Astrocyte (in vitro differentiated cells and primary cell): Measurements from ENCODE around the gene BCR. TPM values are rescaled to one million over a fixed set of nuclear protein-coding genes. Genes with fewer than 3 reads are reported as not detected.

Source experiments
- DNase-seq: peaks from one replicate; pipeline ENCODE4 v3.0.0-alpha.2; 2010; ENCODE audit warnings: low read depth
- FAIRE-seq: peaks from 2 replicates; lab custom pipeline; 2011; peaks lifted over from hg19 to GRCh38; lab: Jason Lieb, UNC
- H2AFZ ChIP-seq: 2 replicates; pipeline ENCODE4 v1.6.0; 2012; ENCODE audit warnings: low read depth, low read length, inconsistent platforms
- H3K27ac ChIP-seq: 2 replicates; pipeline ENCODE4 v1.5.1; 2011; ENCODE audit warnings: low read depth, low read length, inconsistent platforms
- H3K27me3 ChIP-seq: 2 replicates; pipeline ENCODE4 v1.6.0; 2011; ENCODE audit warnings: low read length, inconsistent platforms; ENCODE audit not compliant: insufficient read depth
- H3K36me3 ChIP-seq: 2 replicates; pipeline ENCODE4 v1.5.1; 2011; ENCODE audit warnings: low read length, inconsistent platforms; ENCODE audit not compliant: insufficient read depth
- H3K4me1 ChIP-seq: 2 replicates; pipeline ENCODE4 v1.5.1; 2011; ENCODE audit warnings: low read length, inconsistent platforms; ENCODE audit not compliant: insufficient read depth
- H3K4me2 ChIP-seq: 2 replicates; pipeline ENCODE4 v1.6.0; 2012; ENCODE audit warnings: low read length, inconsistent platforms
- H3K4me3 ChIP-seq: 2 replicates; pipeline ENCODE4 v1.5.1; 2011; ENCODE audit warnings: low read depth, mild to moderate bottlenecking, low read length, inconsistent platforms; ENCODE audit not compliant: insufficient read depth
- H3K79me2 ChIP-seq: 2 replicates; pipeline ENCODE4 v1.6.0; 2012; ENCODE audit warnings: mild to moderate bottlenecking, low read length, inconsistent platforms; ENCODE audit not compliant: insufficient read depth
- H3K9ac ChIP-seq: 2 replicates; pipeline ENCODE4 v1.6.0; 2012; ENCODE audit warnings: mild to moderate bottlenecking, low read length, inconsistent platforms
- H3K9me3 ChIP-seq: 2 replicates; pipeline ENCODE4 v1.5.1; 2012; ENCODE audit warnings: low read depth, mild to moderate bottlenecking, low read length, inconsistent platforms; ENCODE audit not compliant: insufficient read depth
- H4K20me1 ChIP-seq: 2 replicates; pipeline ENCODE4 v1.6.0; 2012; ENCODE audit warnings: low read length, inconsistent platforms; ENCODE audit not compliant: insufficient read depth
- H3K27ac Mint-ChIP-seq: one replicate; pipeline ENCODE4 v1.8.0; 2021; ENCODE audit warnings: mild to moderate bottlenecking, mixed read lengths; ENCODE audit not compliant: unreplicated experiment
- H3K27me3 Mint-ChIP-seq: one replicate; pipeline ENCODE4 v1.8.0; 2021; ENCODE audit warnings: low read depth, mixed read lengths; ENCODE audit not compliant: unreplicated experiment
- H3K36me3 Mint-ChIP-seq: one replicate; pipeline ENCODE4 v1.8.0; 2021; ENCODE audit warnings: low read depth, mixed read lengths; ENCODE audit not compliant: unreplicated experiment
- H3K4me1 Mint-ChIP-seq: one replicate; pipeline ENCODE4 v1.8.0; 2021; ENCODE audit warnings: low read depth, mixed read lengths; ENCODE audit not compliant: unreplicated experiment
- H3K4me3 Mint-ChIP-seq: one replicate; pipeline ENCODE4 v1.8.0; 2021; ENCODE audit warnings: mild to moderate bottlenecking, moderate library complexity, mixed read lengths; ENCODE audit not compliant: unreplicated experiment
- H3K9me3 Mint-ChIP-seq: one replicate; pipeline ENCODE4 v1.8.0; 2021; ENCODE audit warnings: mild to moderate bottlenecking, mixed read lengths; ENCODE audit not compliant: unreplicated experiment
- EZH2 ChIP-seq: IDR thresholded peaks from 2 replicates; pipeline ENCODE4 v1.6.1; 2012; ENCODE audit warnings: mild to moderate bottlenecking, low read length, inconsistent platforms; ENCODE audit not compliant: insufficient read depth
- total RNA-seq: library from RNA; stranded (reverse); gene quantifications from 2 replicates; pipeline ENCODE4 v1.2.1, GENCODE V29; 2021
- TF ChIP-seq, protein P1 (sequence below): IDR thresholded peaks from 2 replicates; pipeline ENCODE4 v1.5.1; 2011; ENCODE audit warnings: low read depth, mild to moderate bottlenecking, inconsistent platforms, low read length, moderate library complexity; ENCODE audit not compliant: insufficient read depth

BCR gene
- total RNA-seq, 1 donor from 2014 or later = 48.9 TPM

DNA sequence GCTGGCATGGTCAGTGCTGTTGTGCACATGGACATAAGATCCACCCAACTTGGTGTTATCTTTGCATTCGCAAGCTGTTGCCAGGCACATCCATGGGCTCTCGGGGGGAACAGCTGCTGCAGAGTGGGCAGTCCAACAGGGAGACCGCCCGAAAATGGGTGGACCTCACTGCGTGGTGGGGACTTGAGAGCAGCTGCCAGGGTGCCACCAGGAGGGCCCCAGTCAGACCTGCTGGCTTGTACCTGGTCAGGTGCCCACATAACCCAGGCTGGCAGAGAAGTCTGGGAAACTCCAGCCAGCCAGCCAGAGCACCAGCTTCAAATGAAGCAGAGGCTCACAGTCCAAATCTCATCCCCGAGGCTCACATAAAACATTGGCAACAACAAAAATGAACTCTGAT, 120.2 kb downstream of the BCR start:
- Mint-ChIP-seq H3K36me3 (peaks cover 15% of the 10 kb centered on the region), H3K9me3 (peaks cover 1% of the 10 kb centered on the region), H3K27me3 (no peaks in the 10 kb centered on the region), H3K27ac (no peak overlapping the region), H3K4me3 (no peak overlapping the region), H3K4me1 (peaks cover 4% of the 10 kb centered on the region)
- Histone ChIP-seq H3K27ac (no peak overlapping the region), H3K9ac (no peak overlapping the region), H3K9me3 (no peaks in the 10 kb centered on the region), H3K4me3 (no peak overlapping the region), H3K4me2 (no peak overlapping the region), H3K4me1 (peaks cover 23% of the 10 kb centered on the region), H3K79me2 (no peaks in the 10 kb centered on the region), H3K36me3 (peaks cover 8% of the 10 kb centered on the region), H4K20me1 (peaks cover 5% of the 10 kb centered on the region), H2AFZ (no peak overlapping the region), H3K27me3 (no peaks in the 10 kb centered on the region)
- TF ChIP-seq, protein P1, sequence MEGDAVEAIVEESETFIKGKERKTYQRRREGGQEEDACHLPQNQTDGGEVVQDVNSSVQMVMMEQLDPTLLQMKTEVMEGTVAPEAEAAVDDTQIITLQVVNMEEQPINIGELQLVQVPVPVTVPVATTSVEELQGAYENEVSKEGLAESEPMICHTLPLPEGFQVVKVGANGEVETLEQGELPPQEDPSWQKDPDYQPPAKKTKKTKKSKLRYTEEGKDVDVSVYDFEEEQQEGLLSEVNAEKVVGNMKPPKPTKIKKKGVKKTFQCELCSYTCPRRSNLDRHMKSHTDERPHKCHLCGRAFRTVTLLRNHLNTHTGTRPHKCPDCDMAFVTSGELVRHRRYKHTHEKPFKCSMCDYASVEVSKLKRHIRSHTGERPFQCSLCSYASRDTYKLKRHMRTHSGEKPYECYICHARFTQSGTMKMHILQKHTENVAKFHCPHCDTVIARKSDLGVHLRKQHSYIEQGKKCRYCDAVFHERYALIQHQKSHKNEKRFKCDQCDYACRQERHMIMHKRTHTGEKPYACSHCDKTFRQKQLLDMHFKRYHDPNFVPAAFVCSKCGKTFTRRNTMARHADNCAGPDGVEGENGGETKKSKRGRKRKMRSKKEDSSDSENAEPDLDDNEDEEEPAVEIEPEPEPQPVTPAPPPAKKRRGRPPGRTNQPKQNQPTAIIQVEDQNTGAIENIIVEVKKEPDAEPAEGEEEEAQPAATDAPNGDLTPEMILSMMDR = no peak
- TF ChIP-seq EZH2 = no peak
- no peak for DNase-seq
- FAIRE-seq = no peak

GRCh38 chr22:23301591-23301990, 121.3 kb downstream of the BCR start:
- H2AFZ ChIP-seq = no peak overlapping the region
- no peak overlapping the region for H3K4me3 ChIP-seq
- Mint-ChIP-seq H3K4me3 (no peak overlapping the region), H3K4me1 (peaks cover 4% of the 10 kb centered on the region), H3K9me3 (peaks cover 1% of the 10 kb centered on the region), H3K27me3 (no peaks in the 10 kb centered on the region), H3K27ac (no peak overlapping the region), H3K36me3 (peaks cover 15% of the 10 kb centered on the region)
- TF ChIP-seq, protein P1 = no peak
- no peak for TF ChIP-seq EZH2
- H3K9ac ChIP-seq = no peak overlapping the region
- no peaks in the 10 kb centered on the region for H3K27me3 ChIP-seq
- DNase-seq (no peak), FAIRE-seq (no peak)
- no peaks in the 10 kb centered on the region for H3K9me3 ChIP-seq
- peaks cover 34% of the 10 kb centered on the region for H3K4me1 ChIP-seq
- H3K27ac ChIP-seq = no peak overlapping the region
- H4K20me1 ChIP-seq = peaks cover 8% of the 10 kb centered on the region
- peaks cover 8% of the 10 kb centered on the region for H3K36me3 ChIP-seq
- H3K4me2 ChIP-seq = no peak overlapping the region
- no peaks in the 10 kb centered on the region for H3K79me2 ChIP-seq

GRCh38 chr22:23302171-23303002, 122.1 kb downstream of the BCR start:
- Histone ChIP-seq H3K79me2 (no peaks in the 10 kb centered on the region), H3K4me1 (peaks cover 36% of the 10 kb centered on the region), H3K27ac (no peak overlapping the region), H4K20me1 (peaks cover 8% of the 10 kb centered on the region), H3K4me3 (no peak overlapping the region), H3K4me2 (peak overlapping the region; percentile 43), H3K9me3 (no peaks in the 10 kb centered on the region), H3K36me3 (peaks cover 4% of the 10 kb centered on the region), H3K27me3 (no peaks in the 10 kb centered on the region), H2AFZ (no peak overlapping the region), H3K9ac (no peak overlapping the region)
- Mint-ChIP-seq H3K36me3 (peaks cover 15% of the 10 kb centered on the region), H3K27me3 (no peaks in the 10 kb centered on the region), H3K4me1 (peaks cover 4% of the 10 kb centered on the region), H3K4me3 (no peak overlapping the region), H3K9me3 (peaks cover 1% of the 10 kb centered on the region), H3K27ac (no peak overlapping the region)
- no peak for FAIRE-seq
- no peak for DNase-seq
- no peak for TF ChIP-seq EZH2
- TF ChIP-seq, protein P1 = no peak
